GM23338 (cell line): ENCODE results near the gene PDE6C.

Experiments used
- CREB1 ChIP-seq: fragments of 250-450 bp; sonication (Bioruptor Pico); IDR thresholded peaks from 2 replicates; pipeline ENCODE4 v1.5.0; 2020; ENCODE audit warnings: low read depth, mild to moderate bottlenecking, moderate library complexity
- EZH2 ChIP-seq: fragments of 200-600 bp; sonication (generic); IDR thresholded peaks from one replicate; pipeline ENCODE4 v1.8.0; 2017; ENCODE audit warnings: antibody characterized with exemption, mild to moderate bottlenecking, low read depth; ENCODE audit not compliant: unreplicated experiment
- EZH2phosphoT487 ChIP-seq: fragments of 200-600 bp; sonication (generic); IDR thresholded peaks from one replicate; pipeline ENCODE4 v1.8.1; 2018; ENCODE audit warnings: antibody characterized with exemption; ENCODE audit not compliant: unreplicated experiment
- JUNB ChIP-seq: IDR thresholded peaks from one replicate; pipeline ENCODE4 v1.6.1; 2016; ENCODE audit warnings: antibody characterized with exemption; ENCODE audit not compliant: unreplicated experiment
- NANOG ChIP-seq: IDR thresholded peaks from 2 replicates; pipeline ENCODE4 v1.6.1; 2016; ENCODE audit warnings: antibody characterized with exemption, borderline replicate concordance
- POLR2AphosphoS5 ChIP-seq: IDR thresholded peaks from 2 replicates; pipeline ENCODE4 v1.6.1; 2016; ENCODE audit warnings: antibody characterized with exemption, low read depth
- REST ChIP-seq: IDR thresholded peaks from one replicate; pipeline ENCODE4 v1.6.1; 2018; ENCODE audit warnings: antibody characterized with exemption; ENCODE audit not compliant: unreplicated experiment
- TF ChIP-seq, protein P1 (sequence below), 2 experiments: fragments of 200-600 bp in 1 of 2; sonication (generic) in 1 of 2; conservative IDR thresholded peaks; 2 replicates each; pipeline versions ENCODE4 v1.5.1 to v1.6.1; 2016 to 2017; ENCODE audit warnings: antibody characterized with exemption in 2 of 2, low read depth in 2 of 2, mild to moderate bottlenecking in 2 of 2, moderate library complexity in 1 of 2
- TF ChIP-seq, protein P2 (sequence below): IDR thresholded peaks from 2 replicates; pipeline ENCODE4 v1.6.1; 2016; ENCODE audit warnings: antibody characterized with exemption

DNA sequence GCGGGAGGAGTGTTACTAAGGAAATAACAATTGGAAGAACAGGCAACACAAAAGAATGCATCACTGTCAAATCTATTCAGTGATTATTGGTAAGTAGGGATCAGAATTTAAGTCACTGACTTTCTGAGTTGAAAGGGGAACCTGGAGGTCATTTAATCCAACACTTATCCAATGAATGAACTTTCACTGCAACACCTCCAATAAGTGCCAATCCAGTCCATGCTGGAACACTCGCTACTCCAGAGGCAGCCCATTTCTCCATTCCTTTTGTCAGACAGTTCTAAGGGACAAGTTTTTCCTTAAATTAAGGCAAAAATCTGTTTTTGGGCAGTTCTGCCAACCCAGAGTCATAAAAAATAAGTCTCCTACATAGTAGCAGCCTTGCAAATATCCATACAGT, 60.6 kb downstream of the PDE6C start:
- no peak for TF ChIP-seq POLR2AphosphoS5
- TF ChIP-seq, protein P1, sequence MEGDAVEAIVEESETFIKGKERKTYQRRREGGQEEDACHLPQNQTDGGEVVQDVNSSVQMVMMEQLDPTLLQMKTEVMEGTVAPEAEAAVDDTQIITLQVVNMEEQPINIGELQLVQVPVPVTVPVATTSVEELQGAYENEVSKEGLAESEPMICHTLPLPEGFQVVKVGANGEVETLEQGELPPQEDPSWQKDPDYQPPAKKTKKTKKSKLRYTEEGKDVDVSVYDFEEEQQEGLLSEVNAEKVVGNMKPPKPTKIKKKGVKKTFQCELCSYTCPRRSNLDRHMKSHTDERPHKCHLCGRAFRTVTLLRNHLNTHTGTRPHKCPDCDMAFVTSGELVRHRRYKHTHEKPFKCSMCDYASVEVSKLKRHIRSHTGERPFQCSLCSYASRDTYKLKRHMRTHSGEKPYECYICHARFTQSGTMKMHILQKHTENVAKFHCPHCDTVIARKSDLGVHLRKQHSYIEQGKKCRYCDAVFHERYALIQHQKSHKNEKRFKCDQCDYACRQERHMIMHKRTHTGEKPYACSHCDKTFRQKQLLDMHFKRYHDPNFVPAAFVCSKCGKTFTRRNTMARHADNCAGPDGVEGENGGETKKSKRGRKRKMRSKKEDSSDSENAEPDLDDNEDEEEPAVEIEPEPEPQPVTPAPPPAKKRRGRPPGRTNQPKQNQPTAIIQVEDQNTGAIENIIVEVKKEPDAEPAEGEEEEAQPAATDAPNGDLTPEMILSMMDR (conservative IDR thresholded peaks at IDR 0.05; ENCODE audit: low read depth in 2 of 2): no peak
- no peak for TF ChIP-seq NANOG
- no peak for TF ChIP-seq JUNB
- TF ChIP-seq EZH2phosphoT487: no peak
- no peak for TF ChIP-seq CREB1 (CRISPR knock-in tag)
- no peak for TF ChIP-seq REST
- no peak for TF ChIP-seq EZH2
- TF ChIP-seq, protein P2, sequence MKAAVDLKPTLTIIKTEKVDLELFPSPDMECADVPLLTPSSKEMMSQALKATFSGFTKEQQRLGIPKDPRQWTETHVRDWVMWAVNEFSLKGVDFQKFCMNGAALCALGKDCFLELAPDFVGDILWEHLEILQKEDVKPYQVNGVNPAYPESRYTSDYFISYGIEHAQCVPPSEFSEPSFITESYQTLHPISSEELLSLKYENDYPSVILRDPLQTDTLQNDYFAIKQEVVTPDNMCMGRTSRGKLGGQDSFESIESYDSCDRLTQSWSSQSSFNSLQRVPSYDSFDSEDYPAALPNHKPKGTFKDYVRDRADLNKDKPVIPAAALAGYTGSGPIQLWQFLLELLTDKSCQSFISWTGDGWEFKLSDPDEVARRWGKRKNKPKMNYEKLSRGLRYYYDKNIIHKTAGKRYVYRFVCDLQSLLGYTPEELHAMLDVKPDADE: no peak
